NCI-H226 (cell line): ENCODE data around the gene KIFC1.
A peak's percentile ranks its signal among the peaks of the same experiment; 100 is the strongest.

Experiments used
- DNase-seq: peaks from one replicate; pipeline ENCODE4 v3.0.0-alpha.2; 2015

The KIFC1 gene

GRCh38 chr6:33427585-33428223, 36.1 kb downstream of the KIFC1 start:
- peak; percentile 11 for DNase-seq

DNA sequence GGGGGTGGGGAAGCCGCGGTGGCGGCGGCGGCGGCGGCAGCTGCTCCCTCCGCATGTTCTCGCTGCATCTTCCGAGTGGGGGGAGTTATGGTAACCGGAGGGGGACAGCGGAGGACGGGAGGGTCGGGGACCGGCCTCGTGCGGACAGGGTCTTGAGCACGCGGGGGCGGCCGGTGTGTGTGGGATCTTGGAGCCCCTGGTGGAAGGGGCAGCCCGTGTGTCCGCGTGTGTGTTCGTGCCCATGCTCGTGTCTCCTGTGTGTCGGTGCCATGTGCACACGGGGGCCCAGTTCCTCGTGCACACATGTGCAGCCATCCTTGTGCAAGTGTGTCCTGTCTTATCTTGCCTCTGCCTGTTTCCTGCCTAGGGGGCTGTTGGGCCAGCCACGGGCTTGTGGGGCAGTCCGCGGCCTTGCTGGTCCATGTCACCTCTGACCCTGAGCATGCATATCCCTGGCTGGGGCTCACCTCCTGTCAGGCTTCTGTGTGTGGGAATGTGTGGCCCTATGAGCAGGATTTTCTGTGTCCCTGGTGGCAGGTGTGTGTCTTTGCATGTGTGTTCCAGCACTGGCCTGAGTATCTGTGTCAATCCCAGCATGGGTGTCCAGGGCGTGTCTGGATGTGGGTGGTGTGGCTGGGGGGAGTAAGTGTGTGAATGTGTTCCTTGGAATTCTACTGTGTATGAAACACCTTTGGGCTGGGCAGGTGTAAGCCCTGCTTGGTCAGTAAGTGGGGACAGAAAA, 36.8 kb downstream of the KIFC1 start:
- DNase-seq: no peak

DNA sequence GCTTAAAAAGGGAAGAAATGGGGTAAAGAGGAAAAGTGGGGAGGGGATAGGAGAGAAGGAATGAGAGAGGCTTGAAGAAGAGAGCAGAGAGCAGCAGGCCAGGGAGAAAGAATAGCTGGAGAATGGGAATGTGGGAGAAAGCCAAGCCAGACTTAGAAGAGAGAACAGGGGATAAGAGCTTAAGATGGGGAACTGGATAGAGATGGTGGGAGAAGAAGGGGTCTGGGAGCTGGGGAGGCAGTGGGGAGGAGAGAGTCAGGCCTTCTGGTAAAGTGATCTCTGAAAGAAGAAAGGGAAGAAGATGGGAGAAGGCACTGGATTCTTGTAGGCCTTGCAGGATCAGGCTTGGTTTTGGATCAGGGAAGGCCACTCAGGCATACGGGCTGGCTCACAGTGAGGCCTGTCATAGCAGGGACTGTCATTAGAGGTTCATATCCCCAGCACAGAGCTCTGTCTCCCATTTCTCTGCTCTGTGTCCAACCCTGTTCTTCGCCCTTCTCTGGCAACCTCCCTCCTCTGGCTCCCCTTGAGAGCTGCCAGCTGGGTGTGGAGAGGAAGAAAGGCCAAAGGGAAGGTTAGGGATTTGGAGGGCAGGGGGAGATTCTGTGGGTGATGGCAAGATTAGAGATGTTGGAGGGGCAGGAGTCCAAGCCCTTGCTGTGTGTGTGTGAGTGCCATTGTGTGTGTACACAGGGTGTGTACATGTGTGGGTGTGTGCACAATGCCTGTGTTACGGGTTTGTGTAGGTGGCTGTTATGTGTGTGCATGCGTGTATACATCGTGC, 37.5 kb downstream of the KIFC1 start:
- DNase-seq: no peak

- no peak for DNase-seq
These were observed 38.1 kb downstream of the KIFC1 start for GRCh38 chr6:33429750-33430052.

DNA sequence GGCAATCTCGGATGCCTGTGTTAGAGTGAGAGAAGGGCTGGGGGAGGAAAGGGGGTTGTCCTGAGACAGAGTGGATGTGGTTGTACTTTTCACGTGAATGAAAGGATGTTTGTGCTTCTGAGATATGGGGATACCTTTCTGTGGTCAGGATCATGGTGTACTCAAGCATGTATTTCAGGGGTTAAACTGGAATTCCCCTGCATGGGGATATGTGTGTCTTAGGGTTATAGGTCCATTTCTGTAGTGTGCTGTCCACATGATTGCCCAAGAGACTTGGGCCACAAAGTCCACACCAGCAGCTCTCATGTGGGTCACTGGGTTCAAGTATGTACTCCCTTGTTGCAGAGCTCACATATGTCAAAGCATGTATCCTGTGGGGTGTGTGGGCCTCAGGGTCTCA, 38.7 kb downstream of the KIFC1 start:
- no peak for DNase-seq

DNA sequence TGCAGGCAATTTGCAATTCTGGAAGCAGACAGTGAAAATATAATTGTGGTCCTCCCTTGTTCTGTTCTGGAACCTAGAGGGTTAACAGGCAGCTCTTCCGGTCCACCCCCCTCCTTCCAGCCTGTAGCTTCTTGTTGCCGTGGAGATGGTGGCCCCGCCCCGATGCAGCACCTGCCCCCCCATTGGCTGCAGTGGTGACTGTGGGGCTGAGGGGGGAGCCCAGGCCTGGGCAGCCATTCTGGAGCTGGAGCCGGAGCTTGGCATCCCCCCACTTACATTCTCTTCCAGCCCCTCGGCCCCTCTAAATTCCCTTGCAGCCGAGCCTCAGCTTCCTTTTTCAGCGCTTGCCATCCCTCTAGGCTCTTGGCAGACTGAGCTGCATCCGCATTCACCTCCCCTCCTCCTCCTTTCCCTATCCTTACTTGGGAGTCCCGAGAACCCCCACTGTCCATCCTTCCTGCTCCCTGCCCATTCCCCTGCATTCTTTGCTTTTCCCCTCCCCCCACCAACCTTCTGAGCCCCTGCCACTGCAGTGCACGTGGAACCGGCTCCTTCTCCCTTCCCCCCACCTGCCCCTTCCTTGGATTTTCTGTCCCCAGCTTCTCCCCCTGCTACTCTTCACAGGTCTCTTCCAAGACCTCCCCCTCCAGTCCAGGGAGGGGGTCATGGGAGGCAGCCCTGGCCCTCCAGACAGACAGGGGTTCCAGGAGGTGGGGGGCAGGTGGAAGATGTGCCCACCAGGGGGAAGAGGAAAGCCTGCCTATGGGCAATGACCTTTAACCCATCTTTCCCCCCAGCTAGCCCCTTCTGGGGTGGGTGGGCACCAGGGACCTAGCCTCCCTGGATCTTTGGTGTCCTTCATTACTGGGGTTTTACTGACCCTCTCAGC, 39.6 kb downstream of the KIFC1 start:
- peak; percentile 81 for DNase-seq

DNA sequence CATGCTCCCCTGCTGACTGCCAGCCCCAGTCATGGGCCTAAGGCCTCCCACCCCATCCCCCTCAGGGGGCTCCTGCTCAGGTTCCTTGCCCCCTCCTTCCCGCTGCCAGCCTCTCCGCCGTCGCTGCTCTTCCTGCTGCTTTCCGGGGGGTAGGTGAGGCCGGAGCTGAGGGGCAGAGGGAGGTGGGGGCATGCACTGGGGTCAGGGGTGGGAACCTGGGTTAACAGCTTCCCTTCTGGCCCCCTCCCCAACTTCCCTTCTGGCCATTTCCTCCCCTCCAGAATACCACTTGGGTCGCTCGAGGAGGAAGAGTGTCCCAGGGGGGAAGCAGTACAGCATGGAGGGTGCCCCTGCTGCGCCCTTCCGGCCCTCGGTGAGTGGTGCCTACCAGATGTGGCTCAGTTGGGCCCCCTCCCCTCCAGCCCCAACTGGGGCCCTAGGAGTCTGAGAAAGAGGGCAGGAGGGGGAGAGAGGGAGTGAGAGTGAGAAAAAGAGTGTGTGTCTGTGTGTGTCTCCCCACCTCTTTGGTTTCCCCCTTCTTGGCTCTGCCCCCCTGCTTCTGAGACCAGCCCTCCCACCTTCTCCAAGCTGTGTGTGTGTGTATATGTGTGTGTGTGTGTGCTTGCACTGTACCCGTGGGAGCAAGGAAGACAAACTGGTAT, 40.4 kb downstream of the KIFC1 start:
- DNase-seq: no peak

DNA sequence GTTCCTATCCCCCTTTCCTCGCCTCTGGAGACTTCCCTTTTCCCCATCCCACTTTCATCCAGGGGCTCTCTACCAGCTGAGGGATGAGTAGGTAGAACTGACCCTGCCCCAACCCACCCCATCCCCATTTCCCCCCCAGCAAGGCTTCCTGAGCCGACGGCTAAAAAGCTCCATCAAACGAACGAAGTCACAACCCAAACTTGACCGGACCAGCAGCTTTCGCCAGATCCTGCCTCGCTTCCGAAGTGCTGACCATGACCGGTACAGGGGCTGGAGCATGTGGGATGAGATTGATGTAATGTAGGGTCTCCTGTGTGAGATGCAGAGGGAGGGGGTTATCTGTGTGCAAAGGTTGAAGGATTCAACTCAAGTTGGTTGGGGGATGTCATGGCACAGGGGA, 40.9 kb downstream of the KIFC1 start:
- DNase-seq: no peak

- DNase-seq: no peak
These were observed 41.4 kb downstream of the KIFC1 start for GRCh38 chr6:33433001-33433543.

- no peak for DNase-seq
These were observed 42.0 kb downstream of the KIFC1 start for GRCh38 chr6:33433544-33434191.

DNA sequence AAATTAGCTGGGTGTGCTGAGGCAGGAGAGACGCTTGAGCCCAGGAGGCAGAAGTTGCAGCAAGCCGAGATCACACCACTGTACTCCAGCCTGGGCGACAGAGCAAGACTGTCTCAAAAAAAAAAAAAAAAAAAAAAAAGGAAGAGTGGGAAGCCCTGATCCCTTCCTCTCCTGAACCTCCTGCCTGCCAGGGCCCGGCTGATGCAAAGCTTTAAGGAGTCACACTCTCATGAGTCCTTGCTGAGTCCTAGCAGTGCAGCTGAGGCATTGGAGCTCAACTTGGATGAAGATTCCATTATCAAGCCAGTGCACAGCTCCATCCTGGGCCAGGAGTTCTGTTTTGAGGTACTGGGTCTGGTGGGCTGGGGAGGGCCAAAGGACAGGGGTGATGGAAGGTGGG, 43.3 kb downstream of the KIFC1 start:
- DNase-seq: no peak

DNA sequence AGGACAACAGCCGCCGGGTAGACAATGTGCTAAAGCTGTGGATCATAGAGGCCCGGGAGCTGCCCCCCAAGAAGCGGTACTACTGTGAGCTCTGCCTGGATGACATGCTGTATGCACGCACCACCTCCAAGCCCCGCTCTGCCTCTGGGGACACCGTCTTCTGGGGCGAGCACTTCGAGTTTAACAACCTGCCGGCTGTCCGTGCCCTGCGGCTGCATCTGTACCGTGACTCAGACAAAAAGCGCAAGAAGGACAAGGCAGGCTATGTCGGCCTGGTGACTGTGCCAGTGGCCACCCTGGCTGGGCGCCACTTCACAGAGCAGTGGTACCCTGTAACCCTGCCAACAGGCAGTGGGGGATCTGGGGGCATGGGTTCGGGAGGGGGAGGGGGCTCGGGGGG, 46.0 kb downstream of the KIFC1 start:
- DNase-seq: no peak

DNA sequence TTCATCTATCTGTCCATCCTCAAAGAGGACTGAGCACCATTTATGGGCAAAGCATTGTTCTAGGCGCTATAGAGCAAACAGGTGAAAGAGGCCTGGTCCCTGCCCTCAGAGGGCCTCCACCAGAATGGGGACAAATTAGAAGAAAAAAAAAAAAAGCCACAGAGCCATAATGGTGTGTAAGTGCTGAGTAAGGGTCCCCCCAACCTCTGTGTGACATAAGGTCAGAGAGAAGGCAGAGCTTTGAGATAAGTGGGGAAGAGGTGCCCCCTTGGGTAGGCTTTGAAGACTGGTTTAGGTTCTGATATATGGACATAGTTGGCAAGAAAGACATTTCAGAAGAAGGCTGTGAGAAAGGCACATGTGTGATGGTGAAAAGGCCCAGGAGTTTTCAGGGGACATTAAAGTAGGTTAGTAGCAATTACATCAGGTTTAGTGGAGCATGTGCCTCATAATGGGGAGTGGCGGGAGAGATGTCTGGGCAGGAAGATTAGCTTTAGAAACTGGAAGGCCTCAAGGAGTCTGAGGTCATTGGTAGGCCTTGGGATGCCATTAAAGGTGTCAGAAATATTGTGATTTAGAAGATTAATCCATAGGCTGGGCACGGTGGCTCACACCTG, 47.5 kb downstream of the KIFC1 start:
- no peak for DNase-seq

DNA sequence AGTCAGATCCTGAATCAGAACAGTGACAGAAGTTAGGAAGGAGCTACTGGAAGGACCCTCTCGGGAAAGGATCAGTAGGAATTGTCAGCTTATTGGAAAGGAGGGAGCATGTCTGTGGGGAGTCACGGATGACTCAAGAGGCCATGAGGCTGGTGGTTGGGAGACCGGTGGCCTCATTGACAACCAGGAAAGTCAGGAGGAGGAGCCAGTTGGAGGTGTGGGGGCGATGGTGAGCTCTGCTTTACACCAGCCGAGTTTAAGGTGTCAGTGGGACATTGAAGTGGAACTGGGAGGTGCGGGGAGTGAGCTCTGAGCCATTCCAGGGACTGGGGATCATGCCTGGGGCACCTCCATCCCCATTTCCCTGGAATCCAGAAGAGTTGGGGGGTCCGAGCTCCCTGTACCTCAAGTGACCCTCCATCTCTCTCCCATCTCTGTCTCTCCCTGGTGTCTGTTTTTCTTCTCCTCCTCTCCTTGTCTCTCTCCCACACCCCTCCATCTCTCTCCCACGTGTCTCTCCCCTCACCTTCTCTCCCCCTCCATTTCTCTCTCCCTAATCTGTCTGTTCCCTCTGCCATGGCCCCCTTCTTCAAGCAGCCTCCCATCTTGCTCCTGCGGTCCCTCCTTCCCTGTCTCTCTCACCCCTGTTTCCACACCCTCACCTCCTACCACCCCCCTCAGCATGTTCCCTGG, 48.5 kb downstream of the KIFC1 start:
- DNase-seq: no peak

DNA sequence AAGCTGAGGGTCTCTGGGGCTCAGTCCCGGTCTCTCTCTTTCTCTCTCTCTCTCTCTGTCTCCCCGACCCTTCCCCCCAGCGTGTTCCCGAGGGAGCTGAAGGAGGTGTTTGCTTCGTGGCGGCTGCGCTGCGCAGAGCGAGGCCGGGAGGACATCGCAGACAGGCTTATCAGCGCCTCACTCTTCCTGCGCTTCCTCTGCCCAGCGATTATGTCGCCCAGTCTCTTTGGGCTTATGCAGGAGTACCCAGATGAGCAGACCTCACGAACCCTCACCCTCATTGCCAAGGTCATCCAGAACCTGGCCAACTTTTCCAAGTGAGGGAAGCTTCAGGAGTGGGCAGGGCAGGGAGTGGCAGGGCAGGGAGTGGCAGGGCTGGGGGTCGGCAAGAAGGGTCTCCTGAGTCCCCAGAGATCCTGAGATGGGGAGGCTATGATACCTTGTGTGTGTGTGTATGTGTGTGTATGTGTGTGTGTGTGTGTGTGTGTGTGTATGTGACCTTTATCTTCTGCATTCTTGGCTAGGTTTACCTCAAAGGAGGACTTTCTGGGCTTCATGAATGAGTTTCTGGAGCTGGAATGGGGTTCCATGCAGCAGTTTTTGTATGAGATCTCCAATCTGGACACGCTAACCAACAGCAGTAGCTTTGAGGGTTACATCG, 49.2 kb downstream of the KIFC1 start:
- no peak for DNase-seq

GRCh38 chr6:33441457-33441856, 49.8 kb downstream of the KIFC1 start:
- no peak for DNase-seq

- DNase-seq: no peak
These were observed 50.7 kb downstream of the KIFC1 start for GRCh38 chr6:33442283-33442682.

DNA sequence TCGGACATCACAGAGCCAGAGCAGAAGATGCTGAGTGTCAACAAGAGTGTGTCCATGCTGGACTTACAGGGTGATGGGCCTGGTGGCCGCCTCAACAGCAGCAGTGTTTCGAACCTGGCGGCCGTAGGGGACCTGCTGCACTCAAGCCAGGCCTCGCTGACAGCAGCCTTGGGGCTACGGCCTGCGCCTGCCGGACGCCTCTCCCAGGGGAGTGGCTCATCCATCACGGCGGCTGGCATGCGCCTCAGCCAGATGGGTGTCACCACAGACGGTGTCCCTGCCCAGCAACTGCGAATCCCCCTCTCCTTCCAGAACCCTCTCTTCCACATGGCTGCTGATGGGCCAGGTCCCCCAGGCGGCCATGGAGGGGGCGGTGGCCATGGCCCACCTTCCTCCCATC, 51.4 kb downstream of the KIFC1 start:
- DNase-seq: no peak

DNA sequence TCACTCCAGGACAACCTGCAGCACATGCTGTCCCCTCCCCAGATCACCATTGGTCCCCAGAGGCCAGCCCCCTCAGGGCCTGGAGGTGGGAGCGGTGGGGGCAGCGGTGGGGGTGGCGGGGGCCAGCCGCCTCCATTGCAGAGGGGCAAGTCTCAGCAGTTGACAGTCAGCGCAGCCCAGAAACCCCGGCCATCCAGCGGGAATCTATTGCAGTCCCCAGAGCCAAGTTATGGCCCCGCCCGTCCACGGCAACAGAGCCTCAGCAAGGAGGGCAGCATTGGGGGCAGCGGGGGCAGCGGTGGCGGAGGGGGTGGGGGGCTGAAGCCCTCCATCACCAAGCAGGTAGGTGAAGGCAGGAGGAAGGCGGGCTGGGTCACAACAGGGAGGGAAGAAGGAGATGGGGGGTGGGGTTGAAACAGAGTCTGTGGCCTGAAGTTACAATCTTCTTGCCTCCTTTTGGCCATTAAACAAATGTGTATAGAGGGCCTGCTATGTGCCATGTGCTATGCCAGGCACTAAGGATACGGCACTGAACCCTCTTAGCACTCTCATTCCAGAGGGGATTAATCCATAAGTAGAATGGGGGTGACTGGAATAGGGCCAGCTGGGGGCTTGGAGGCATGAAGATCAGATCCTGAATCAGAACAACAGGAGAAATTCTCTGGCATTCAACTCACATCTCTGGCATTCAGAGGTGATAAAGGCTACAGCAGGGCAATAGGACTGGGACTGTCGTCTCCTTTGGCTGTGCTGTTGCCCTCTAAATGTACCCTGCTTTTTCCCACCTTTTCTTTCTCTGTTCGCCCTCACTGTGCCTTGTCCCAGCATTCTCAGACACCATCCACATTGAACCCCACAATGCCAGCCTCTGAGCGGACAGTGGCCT, 52.2 kb downstream of the KIFC1 start:
- DNase-seq: no peak
